GM21360 (cell line): ENCODE data around the gene CCN5.
"Not testable (repeated sequence)": the region's sequence is repeated elsewhere in the genome, so short reads cannot be mapped to it uniquely, and the experiment has no call there.

Experiments used
- ATAC-seq: cut with Tn5 transposase; IDR thresholded peaks from one replicate; pipeline ENCODE4 v1.9.1; 2021; ENCODE audit warnings: mild to moderate bottlenecking, moderate library complexity; ENCODE audit not compliant: unreplicated experiment

CCN5 gene

DNA sequence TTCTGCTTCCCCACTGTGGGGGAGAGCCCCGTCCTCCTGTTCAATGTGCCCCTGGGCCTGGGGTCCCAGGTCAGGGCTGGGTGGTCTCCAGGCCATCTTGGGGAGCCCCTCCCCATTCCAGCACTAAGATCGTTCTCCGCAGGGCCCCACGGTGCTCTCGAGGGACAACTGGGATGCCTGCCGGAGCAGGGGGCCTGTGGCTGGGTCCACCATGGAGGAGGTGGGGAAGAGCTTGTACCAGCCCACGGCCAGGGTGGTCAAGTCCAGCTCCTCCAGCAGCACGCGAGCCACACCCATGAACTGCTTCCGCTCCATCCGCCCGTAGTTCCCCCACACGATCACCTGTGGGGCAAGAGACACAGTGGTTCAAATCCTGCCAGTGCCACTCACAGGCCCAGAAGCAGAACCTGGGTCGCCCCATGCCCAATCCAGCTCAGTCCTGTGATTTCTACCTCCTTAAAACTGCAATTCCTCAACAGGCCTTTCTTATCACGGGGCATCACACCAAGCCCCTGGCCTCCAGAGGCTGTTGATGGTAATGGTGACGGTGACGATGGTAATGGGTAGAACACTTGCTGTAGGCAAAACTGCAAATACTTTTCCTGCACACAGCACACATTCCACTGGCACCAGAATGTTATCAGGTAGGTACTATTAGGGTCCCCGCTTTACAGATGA lies 41.0 kb downstream of the CCN5 start:
- no peak for ATAC-seq

DNA sequence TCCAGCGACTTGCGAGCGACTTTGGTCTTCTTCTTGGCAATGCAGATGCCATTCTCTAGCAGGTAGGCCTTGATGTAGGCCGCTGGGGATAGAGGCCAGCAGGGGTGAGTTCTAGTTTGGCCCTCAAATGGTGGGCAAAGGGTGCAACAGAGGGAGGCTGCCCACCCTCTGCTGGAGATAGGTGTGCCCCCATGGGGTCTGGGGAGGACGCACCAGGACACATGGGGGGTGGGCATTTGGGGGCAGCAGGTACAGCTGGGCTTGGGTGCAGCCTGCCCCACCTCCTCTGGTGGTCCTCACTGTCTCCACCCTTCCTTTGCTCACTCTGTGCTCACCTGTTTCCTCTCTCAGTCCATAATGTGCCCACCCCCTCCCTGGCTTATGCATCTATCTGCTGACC lies 41.8 kb downstream of the CCN5 start:
- no peak for ATAC-seq

DNA sequence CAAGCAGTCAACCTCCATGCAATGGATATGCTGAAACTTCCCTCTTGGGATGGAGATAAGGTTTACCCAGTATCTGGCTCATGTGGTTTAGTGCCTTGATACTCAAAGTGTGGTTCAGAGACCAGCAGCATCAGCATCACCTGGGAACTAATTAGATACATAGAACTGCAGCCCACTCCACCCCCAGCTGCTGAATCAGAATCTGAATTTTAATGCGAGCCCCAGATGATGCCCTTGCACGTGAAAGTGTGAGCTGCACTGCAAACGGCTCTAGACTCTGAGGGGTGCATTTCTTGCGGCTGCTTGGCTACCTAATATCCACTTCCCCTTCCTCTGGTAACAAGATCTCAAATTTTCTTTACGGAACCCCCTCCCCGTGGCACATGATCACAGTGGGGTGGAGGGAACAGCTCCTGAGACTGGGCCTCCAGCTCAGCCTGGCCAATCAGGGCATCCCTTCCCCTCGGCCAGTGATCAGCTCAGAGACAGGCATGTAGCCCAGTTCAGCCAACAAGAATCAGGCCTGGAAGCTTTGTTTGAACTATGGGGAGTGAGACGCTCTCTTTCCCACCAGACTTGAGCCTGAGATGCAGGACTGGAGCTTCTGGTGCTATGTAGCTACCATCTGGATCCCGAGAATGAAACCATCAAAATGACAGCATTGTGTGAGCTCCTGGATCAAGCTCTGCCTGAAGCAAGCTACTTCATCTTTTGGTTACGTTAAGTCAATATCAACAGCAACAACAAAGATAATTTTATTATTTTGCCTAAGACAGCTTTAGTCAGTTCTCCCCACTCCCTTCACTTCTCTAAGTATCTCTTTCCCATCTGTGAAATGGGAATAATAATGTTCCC lies 43.3 kb downstream of the CCN5 start:
- no peak for ATAC-seq

DNA sequence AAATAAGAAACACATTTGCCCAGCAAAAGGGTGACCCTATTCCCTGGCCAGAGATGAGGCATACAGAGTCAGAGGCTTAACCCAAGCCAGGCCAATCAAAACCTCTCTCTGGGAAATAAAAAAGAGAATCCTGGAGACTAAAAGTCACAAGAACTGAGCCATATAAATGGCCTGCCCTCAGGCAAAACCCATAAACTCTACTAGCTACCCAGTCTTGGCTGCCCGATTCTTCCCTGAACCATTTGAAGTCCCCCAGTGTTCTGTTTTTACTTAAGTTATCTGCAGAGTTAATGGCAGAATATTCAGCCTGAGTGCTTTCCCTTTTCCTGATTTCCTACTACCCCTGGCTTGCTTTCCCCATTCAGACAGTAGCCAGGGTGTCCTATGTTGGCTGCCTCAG lies 44.4 kb downstream of the CCN5 start:
- no peak for ATAC-seq

DNA sequence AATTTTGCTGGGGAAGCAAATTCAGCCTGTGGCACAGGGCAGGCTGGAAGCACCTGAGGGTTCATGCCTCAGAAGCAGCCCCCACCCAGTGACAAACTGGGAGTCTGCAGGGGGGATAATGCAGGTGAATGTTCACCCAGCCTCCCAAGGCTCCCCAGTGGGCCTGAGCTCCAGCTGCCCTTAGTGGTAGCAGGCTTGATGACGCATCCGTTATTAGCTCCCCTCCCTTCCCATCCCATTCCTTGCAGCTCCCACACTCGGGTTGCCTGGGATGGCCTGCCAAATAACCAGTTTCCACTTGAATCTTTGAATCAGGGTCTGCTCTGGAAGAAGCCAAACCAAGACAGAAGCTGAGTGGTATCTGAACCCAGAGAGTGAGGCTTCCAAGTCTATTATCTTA lies 46.3 kb downstream of the CCN5 start:
- no peak for ATAC-seq

DNA sequence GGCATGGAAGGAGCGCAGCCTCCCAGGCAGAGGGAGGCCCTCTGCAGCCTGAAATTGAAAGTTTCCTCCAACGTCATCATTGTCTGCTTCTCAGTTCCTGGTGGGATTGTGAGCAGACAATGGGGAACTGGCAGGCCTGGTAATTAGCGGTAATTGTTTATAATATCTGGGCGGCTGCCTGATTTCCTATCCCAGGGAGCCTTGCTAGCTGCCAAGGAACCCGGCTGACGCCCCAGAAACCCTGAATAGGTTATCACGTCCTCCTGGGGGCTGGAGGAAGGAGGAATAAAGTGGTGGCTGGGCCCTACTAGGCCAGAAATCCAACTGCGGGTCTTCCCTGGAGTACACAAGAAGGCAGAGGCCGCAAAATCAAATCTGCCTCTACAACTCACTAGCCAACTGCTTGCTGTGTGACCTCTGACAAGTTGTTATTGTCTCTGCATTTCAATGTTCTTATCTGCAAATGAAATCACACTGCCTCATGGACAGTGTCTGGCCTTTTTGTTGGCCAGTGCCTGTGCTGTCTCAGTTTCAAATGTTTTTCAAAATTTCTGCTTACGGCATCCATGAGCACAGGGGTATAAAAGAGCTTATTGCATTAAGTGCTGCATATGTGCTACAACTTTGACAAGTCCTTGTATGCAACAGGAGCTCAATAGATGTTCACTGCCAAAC lies 47.4 kb downstream of the CCN5 start:
- ATAC-seq, result no peak

DNA sequence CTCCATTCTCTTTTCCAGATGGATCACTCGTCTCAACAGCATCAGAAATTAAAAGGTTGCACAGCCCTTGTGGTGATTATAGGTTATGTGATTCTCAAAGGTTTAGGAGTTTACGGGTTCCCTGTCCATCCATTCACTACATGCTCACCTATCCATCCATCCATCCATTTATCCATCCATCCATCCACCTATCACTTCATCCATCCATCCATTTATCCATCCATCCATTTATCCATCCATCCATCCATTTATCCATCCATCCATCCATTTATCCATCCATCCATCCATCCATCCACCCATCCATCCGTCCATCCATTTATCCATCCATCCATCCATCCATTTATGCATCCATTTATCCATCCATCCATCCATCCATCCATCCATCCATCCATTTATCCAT lies 48.6 kb downstream of the CCN5 start:
- not testable (repeated sequence) for ATAC-seq

DNA sequence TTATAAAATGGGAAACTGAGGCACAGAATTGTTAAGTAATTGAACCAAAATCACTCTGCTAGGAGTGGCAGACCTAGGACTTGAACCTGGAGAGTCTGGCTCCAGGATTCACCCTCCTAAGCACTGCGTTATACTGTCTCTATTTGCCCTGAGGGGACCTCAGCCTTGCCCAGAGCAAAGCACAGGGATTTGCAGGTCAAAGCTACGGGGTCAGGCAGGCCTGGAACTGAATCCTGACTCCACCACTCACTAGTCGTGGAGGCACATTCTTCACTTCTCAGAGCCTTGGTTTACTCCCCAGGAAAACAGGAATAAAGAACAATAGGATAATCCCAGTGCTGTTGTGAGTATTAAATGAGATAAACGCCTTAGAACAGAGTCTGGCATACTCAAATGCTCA lies 49.9 kb downstream of the CCN5 start:
- no peak for ATAC-seq

DNA sequence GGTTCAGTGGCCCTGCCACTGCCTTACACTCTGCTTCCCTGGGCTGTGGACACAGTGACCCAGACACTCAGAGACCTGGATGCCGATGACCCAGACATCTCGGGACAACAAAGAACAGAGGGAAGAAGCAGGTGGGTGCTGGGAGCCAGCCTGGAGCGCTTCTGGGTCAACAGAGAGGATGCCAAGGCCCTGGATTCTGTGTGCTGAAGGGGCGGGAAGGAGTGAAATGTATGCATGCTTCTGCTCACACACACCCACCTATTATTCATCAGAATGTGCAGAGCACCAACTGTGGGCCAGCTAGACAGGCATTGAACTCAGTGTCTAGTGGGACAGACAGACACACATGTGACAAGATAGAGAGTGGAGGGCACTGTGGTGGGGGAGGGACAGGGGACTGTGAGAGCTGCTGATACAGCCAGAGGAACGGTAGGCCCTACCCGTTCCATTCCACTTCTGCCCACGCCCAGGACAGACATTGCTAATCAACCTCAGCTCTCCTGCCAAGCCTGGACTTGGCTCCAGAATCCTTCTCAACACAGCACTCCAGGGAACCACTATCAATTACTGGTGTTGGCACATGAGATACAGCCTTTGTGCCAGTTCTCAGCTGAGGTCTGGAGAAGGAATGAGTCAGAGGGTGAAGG lies 50.7 kb downstream of the CCN5 start:
- no peak for ATAC-seq

DNA sequence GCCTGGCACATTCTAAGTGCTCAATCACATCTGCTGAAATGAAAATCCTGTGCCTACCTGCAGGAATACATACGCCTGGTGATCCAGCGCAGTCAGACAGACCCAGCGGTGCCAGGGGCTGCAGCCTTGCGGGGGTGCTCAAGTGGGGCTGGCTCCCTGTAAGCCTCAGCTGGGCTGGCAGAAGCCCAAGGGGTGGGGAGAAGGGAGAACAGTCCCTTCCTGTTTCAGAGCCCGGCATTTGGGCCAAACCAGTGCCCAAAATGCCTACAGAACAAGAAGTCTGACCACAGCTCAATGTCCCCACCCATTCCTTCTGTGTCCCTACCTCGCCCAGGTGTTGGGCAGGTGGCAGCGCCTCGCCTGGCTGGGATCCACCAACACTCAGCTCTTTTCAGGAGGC lies 53.1 kb downstream of the CCN5 start:
- ATAC-seq, result no peak

DNA sequence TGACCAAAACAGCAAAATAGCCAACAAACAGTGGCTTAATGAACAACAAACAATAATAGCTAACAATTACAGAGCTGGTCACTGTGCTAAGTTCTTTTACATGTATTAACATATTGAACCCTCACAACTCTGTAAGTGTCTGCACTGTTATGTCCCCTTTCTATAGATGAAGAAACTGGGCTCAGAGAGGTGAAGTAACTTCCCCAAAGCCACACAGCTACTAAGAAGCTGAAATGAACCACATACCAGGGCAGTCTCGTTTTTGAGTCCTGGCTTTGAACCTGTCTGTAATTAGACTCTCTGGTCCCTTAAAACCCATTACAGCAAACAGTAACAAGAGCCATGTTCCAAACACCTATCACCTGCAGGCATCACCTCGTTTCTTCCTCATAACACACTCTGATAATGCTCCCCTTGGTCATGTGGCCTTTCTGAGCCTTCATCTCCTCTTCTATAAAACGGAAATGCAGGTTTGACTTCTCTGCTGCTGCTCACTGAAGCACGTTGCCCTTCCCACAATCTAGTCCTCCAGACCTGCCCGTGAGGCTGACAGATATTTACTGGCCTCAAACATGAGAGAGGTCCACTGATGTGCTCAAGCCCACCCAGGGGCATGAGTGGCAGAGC lies 53.8 kb downstream of the CCN5 start:
- no peak for ATAC-seq

DNA sequence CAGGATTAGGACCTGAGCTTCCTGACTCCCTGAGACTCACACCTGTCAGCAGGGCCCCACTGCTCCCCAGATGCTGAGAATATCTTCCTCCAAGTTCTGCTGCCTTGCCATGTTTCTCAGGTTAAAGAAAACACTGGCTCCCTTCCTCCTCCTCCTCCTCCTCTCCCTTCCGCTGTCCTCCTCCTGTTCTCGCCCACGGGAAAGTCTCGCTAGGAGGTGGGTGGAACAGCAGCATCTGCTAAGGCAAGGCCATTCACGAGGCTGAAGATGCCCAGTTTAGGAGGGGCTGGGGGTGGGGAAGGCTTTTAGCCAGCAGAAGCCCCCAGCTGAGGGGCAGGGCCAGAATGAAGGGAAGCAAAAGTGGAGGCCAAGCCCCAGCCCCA lies 54.3 kb downstream of the CCN5 start:
- no peak for ATAC-seq

DNA sequence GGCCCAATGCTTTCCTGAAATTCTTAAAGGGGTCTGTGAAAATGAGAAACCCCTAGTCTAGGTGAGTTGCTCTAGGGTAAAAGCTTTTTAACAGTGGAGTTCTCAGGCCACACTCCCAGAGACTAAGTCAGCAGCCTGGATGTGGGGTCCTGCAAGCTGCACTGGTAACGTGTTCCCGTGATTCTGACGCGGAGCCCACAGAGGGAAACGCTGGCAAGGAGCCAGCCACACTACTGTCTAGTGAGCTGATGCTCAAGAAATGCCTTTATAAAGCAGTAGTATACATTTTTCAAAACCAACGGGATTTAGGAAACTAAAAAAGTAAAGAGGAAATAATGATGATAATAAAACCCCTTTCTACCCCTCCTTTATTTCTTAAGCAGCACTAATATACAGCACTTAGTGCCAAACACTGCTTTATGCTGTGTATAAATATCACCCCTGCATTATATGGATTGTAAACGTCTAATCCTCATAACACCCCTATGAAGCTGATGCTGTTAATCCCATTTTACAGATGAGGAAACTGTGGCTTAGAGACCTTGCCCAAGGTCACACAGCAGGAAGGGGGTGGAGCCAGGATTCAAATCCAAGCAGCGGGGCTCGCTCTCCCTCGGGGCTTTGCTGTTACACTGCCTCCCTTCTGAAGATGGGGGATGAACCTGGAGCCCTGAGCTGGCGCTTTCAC lies 55.5 kb downstream of the CCN5 start:
- ATAC-seq, result no peak

DNA sequence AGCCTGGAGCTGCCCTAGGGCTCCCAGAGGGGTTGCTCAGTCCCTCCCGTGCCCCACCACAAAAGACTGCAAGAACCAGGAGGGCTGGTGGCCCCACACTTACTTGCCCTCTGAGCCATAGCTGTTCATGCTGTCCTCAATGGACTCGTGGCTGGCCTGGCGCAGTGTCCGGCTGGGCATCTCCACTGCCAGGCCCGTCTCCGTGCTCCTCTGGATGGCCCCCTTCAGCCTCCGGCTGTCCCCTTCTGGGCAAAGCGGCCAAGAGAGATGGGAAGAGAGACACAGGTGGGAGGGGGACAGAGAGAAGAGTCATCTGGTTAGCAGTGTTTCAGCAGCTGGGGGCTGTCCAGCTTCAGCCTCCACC lies 56.0 kb downstream of the CCN5 start:
- no peak for ATAC-seq

DNA sequence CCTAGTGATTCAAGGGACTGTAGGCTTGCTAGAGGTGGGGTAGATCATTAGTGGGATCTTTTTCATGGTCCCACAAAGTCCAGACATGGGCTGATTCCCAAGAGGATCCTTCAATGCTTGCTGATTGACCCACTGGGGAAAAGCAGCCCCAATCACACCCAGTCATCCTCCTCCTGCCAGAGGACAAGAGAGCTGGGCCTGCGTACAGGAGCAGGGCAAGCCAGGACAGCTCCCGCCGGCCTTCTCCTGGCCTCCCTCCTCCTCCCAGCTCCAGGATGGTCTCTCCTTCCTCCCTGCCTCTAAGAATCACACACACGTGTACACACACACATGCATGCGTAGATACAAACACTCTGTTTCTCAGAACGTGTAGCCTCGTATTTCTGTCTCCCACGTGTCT lies 57.5 kb downstream of the CCN5 start:
- no peak for ATAC-seq

DNA sequence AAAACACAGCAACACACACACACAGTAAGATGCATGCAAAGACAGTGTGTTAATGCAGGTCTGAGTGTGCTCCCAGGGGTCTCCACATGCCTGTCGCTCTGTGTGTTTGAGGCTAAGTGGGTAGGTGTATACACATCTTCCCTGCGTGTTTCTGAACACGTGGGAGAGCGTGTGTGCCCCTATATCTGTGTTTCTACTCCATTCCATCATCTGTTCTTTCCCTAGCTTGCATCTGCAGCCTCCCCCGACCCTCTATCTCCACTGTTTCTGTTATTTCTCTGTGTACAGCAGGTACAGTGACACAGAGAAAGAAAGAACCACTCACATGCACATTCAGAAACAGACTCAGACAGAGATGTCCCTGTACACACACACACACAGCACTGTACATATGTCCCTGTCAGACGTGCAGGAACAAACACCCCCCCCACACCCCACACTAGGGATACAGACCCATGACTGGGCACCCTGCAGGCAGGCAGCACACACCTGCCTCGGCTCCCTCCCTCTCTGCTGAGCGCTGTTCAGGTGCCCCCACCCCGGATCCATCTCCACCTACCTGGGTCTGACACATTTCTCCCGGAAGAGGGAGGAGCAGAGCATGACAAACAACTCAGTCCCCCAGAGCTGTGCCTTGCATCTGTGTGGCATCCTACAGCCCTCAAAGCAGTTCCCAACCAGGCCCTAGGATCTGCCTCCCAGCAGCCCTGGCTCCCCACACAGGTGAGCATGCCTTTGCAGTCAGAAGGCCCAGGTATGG lies 58.1 kb downstream of the CCN5 start:
- ATAC-seq, result no peak

DNA sequence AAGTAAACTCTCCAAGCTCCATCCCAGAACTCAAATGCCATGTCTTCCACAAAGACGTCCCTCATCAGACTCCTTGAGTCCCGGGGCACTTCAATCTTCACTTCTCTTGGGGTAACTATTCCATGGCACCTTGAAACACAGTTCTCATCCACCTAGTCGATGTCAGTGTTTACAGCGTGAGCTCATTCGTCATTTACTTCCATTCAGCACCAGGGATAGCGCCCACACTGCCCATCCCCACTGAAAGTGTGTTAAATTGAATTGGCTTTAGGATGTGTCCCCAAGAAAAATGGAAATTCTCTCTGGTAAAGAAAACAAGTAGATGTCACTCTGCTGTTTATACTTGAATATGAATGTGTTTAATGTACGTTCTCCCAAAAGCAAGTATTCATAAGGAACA lies 61.8 kb downstream of the CCN5 start:
- ATAC-seq, result no peak
